Central memory CD8-positive, alpha-beta T cell (primary cell): ENCODE measurements around the gene EFHC1.

Experiments
- ATAC-seq: fragments of 150-1000 bp; cut with Tn5 transposase; replicated peaks from 2 replicates; pipeline ENCODE4 v1.10.0; 2022; ENCODE audit warnings: mild to moderate bottlenecking, moderate FRiP score, moderate number of reproducible peaks; ENCODE audit not compliant: poor library complexity, severe bottlenecking; ENCODE audit errors: extremely low read depth
- DNase-seq, 2 donors: peaks; one replicate each; pipeline ENCODE4 v3.0.0; 2021; ENCODE audit warnings: low spot score in 2 of 2
- H3K27ac Mint-ChIP-seq: one replicate; pipeline ENCODE4 v1.8.0; 2022; ENCODE audit warnings: low read depth, mild to moderate bottlenecking, moderate library complexity, mixed read lengths
- H3K27me3 Mint-ChIP-seq: one replicate; pipeline ENCODE4 v1.8.0; 2022; ENCODE audit warnings: mixed read lengths
- H3K36me3 Mint-ChIP-seq: one replicate; pipeline ENCODE4 v1.8.0; 2022; ENCODE audit warnings: mild to moderate bottlenecking, moderate library complexity, mixed read lengths; ENCODE audit not compliant: insufficient read depth
- H3K4me1 Mint-ChIP-seq: one replicate; pipeline ENCODE4 v1.8.0; 2022; ENCODE audit warnings: mixed read lengths
- H3K4me3 Mint-ChIP-seq: one replicate; pipeline ENCODE4 v1.8.0; 2022; ENCODE audit warnings: mild to moderate bottlenecking, moderate library complexity, mixed read lengths
- H3K9me3 Mint-ChIP-seq: one replicate; pipeline ENCODE4 v1.8.0; 2022; ENCODE audit warnings: mixed read lengths

Gene EFHC1

DNA sequence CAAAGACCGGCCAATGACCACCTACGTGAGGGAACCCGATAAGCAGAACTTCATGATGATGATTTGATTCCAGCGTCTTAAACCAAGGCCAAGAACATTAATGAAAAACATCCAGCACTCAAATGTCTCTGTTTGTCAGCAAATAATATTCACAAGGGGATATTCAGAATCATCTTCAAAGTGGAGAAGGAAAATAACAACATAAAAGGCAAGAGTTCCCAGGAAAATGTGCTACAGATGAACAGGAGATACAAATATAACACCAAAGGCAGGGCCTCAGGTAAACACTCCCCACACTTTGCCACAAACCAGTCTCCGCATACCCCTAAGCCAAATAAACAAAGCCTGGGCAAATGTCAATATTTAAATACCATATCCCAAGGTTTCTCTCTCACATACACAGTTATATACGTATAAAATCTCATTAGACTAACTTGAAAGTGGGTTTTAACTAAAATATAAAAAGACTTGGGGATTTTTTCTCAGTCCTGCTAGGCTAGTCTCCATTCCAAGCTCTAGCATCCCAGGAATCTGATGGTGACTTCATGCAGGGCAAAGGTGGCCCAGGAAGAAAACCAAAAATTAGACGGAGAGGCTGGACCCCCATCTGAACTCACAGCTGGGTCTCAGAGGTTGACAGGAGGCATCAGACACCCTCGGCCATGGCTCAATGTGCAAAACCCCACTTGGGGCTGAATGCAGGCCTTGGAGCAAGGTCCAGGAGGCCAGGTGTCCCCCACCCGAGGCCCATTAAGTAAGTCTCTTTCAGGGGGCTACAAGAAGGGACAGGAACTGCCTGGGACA, 124.7 kb downstream of the EFHC1 start:
- no peaks in the 10 kb centered on the region for H3K36me3 Mint-ChIP-seq
- DNase-seq (no peak), ATAC-seq (no peak)
- H3K4me1 Mint-ChIP-seq = peaks cover 49% of the 10 kb centered on the region
- no peaks in the 10 kb centered on the region for H3K9me3 Mint-ChIP-seq
- no peak overlapping the region for H3K4me3 Mint-ChIP-seq
- H3K27ac Mint-ChIP-seq = no peak overlapping the region
- no peaks in the 10 kb centered on the region for H3K27me3 Mint-ChIP-seq

DNA sequence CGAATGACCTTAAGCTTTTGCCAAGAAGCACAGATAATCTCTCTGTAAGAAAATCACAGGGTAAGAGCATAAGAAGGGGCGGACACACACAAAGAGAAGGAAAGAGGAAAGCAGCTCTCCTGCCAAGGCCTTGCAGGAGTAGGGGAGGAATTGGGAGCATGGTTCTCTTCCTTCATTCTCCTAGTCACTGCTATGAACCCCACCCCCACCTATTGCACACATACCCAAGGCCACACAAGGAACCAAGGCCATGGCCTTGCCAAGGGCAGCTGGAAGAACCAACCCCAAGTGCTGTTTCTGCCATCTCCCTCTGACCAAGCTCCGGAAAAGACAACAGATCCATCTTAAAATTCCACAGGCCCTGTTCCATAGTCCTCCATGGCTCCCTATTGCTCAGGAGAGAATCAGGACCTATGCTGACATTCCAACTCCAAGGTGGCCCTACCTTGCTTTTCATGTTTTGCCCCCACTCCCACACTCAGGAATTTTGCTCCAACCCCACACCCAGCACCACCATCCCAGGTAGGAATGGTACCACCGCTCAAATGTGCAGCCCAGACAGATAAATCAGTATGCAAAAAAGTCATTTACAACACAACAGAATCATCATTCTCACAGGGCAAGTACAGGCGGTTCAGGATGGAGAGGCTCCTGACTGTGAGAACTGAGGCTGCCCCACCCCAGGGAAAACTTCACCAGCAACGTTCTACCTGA, 125.4 kb downstream of the EFHC1 start:
- Mint-ChIP-seq H3K9me3 (no peaks in the 10 kb centered on the region), H3K4me1 (peaks cover 51% of the 10 kb centered on the region), H3K27ac (no peak overlapping the region), H3K4me3 (no peak overlapping the region), H3K36me3 (peaks cover 2% of the 10 kb centered on the region), H3K27me3 (no peaks in the 10 kb centered on the region)
- ATAC-seq (no peak), DNase-seq (no peak)

DNA sequence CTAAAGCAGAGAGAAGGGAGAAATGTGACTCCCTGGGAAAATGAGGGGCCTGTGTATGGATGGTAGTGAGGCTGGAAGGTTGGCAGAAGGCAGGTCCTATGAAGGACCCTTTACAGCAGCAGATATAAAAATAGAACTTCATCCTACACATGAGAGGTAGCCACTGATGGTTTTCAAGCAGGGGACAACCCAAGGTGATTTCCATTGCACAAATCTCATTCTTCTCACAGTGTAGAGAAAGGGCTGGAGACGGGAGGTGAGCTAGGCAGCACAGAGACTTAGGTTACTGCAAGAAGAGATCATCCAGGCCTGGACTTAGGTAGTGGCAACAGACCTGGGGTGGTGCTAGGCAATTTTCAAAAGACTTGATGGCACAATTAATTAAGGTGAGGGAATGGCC, 126.0 kb downstream of the EFHC1 start:
- Mint-ChIP-seq H3K4me3 (no peak overlapping the region), H3K9me3 (no peaks in the 10 kb centered on the region), H3K27me3 (no peaks in the 10 kb centered on the region), H3K36me3 (peaks cover 2% of the 10 kb centered on the region), H3K27ac (peak overlapping the region; percentile 4), H3K4me1 (peaks cover 56% of the 10 kb centered on the region)
- no peak for ATAC-seq
- DNase-seq = no peak

- Mint-ChIP-seq H3K27ac (peak overlapping the region; percentile 4), H3K27me3 (no peaks in the 10 kb centered on the region), H3K4me3 (no peak overlapping the region), H3K36me3 (peaks cover 2% of the 10 kb centered on the region), H3K9me3 (no peaks in the 10 kb centered on the region), H3K4me1 (peaks cover 61% of the 10 kb centered on the region)
- ATAC-seq (no peak), DNase-seq (no peak)
Measured at GRCh38 chr6:52546678-52547077, 126.5 kb downstream of the EFHC1 start.

- no peak overlapping the region for H3K27ac Mint-ChIP-seq
- peaks cover 2% of the 10 kb centered on the region for H3K36me3 Mint-ChIP-seq
- H3K9me3 Mint-ChIP-seq = no peaks in the 10 kb centered on the region
- H3K27me3 Mint-ChIP-seq = no peaks in the 10 kb centered on the region
- H3K4me3 Mint-ChIP-seq = no peak overlapping the region
- peaks cover 72% of the 10 kb centered on the region for H3K4me1 Mint-ChIP-seq
- no peak for ATAC-seq
- no peak for DNase-seq
Measured at GRCh38 chr6:52547647-52548352, 127.7 kb downstream of the EFHC1 start.

DNA sequence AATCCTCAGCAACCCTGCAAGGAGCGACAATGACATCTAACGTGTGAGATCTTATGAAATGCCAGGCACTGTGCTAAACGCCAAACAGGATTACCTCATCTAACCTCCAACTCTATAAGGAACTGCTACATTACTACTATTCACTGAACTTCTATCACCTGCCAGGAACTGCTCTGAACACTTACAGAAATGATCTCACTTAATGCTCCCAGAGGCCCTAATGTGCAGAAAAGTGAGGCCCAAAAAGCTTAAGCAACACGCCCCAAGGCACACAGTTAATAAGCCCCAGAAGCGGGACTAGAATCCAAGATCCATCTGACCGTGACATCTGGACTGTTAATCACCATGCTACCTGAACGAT, 128.2 kb downstream of the EFHC1 start:
- no peak for DNase-seq
- H3K36me3 Mint-ChIP-seq = peaks cover 2% of the 10 kb centered on the region
- H3K9me3 Mint-ChIP-seq = no peaks in the 10 kb centered on the region
- H3K4me3 Mint-ChIP-seq = no peak overlapping the region
- no peaks in the 10 kb centered on the region for H3K27me3 Mint-ChIP-seq
- no peak for ATAC-seq
- H3K27ac Mint-ChIP-seq = no peak overlapping the region
- H3K4me1 Mint-ChIP-seq = peaks cover 77% of the 10 kb centered on the region

DNA sequence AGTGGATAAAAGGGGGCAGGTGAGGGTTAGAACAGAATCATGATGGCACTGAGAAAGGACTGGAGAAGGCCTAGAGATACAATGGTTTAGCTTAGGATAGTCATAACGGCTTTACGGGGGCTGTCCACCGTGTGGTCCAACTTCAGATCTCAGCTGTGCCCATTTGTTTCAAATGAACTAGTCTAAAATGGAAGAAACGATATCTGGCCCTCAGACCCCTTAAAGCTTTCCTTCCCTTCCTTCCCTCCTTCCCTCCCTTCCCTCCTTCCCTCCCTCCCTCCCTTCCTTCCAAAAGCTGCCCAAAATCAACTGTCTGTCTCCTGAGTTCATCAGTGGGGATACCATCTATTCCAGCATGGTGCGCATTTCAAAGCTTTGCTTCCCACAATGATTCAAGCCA, 128.9 kb downstream of the EFHC1 start:
- peaks cover 2% of the 10 kb centered on the region for H3K36me3 Mint-ChIP-seq
- no peaks in the 10 kb centered on the region for H3K9me3 Mint-ChIP-seq
- H3K4me1 Mint-ChIP-seq = peaks cover 82% of the 10 kb centered on the region
- no peaks in the 10 kb centered on the region for H3K27me3 Mint-ChIP-seq
- no peak for ATAC-seq
- no peak overlapping the region for H3K27ac Mint-ChIP-seq
- no peak overlapping the region for H3K4me3 Mint-ChIP-seq
- no peak for DNase-seq

DNA sequence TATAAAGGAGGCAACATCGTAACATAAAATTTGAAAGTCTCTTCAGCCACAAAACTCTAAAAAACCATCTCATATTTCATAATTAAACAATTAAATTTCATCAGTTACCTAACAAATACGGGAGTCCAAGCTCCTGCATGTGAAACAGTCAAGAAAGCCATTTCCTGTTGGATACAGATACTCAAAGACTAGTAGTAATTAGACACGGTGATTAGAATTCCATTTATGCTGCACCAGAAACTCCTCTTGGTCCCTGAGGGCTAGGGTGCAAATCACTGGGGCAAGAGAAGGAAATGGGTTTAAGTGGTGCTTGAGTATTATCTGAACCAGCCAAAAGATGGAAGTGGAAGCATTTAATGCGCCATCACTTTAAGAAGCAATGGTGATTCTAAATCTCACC, 129.3 kb downstream of the EFHC1 start:
- H3K27me3 Mint-ChIP-seq = no peaks in the 10 kb centered on the region

DNA sequence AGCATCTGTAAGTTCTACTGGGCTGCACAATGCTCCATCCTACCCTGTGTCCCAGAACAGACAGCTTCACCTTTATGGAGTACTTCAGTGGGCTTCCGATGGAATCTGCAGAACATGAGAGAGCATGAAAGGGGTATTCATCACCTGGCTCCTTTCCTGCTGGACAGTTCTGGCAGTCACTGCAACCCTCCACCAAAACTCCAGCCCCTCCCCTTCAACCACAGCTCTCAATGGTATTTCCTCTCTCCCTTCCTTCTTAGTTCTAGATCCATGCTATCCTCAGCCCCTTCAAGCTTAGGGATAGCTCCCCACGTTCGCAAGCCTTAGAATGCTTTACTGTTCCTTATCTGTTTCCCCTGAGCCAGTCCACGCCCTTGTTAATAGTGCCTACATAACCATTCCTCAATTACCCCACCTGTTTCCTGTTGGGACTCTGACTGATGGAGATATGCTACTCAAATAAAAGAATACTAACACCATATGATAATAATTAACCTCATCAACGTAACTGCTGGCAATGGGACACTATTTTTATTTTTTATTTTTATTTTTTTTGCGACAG, 130.0 kb downstream of the EFHC1 start:
- no peak for DNase-seq
- H3K9me3 Mint-ChIP-seq = no peaks in the 10 kb centered on the region

More for the DNA sequence above, 129.3 kb downstream of the EFHC1 start:
- Mint-ChIP-seq H3K36me3 (peaks cover 2% of the 10 kb centered on the region), H3K4me3 (no peak overlapping the region), H3K27ac (no peak overlapping the region), H3K4me1 (peaks cover 79% of the 10 kb centered on the region), H3K9me3 (no peaks in the 10 kb centered on the region)
- ATAC-seq (no peak), DNase-seq (no peak)

DNA sequence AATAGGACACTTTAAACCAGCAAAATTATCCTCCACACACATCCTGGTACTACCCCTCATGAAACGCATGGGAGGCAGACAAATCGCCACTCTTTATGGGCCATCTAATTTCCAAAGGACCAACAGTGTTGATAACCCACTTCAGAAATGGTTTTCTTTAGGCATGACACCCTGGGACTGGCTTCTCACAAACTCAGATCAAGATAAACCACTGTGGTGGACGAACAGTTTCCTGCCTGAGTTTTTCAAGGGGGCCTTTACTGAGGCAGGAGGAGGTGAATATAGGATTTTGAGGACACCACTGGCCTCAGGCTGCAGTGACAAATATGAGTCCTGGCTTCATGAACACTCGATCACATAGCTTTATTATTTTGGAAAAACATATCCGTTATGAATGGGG, 130.7 kb downstream of the EFHC1 start:
- Mint-ChIP-seq H3K36me3 (peaks cover 3% of the 10 kb centered on the region), H3K4me1 (peaks cover 66% of the 10 kb centered on the region), H3K27me3 (no peaks in the 10 kb centered on the region), H3K27ac (no peak overlapping the region), H3K4me3 (no peak overlapping the region), H3K9me3 (no peaks in the 10 kb centered on the region)
- no peak for DNase-seq
- ATAC-seq = no peak

More for the DNA sequence above, 130.0 kb downstream of the EFHC1 start:
- H3K36me3 Mint-ChIP-seq = peaks cover 2% of the 10 kb centered on the region
- no peak overlapping the region for H3K27ac Mint-ChIP-seq
- H3K27me3 Mint-ChIP-seq = no peaks in the 10 kb centered on the region
- peaks cover 73% of the 10 kb centered on the region for H3K4me1 Mint-ChIP-seq
- H3K4me3 Mint-ChIP-seq = no peak overlapping the region
- ATAC-seq = no peak

DNA sequence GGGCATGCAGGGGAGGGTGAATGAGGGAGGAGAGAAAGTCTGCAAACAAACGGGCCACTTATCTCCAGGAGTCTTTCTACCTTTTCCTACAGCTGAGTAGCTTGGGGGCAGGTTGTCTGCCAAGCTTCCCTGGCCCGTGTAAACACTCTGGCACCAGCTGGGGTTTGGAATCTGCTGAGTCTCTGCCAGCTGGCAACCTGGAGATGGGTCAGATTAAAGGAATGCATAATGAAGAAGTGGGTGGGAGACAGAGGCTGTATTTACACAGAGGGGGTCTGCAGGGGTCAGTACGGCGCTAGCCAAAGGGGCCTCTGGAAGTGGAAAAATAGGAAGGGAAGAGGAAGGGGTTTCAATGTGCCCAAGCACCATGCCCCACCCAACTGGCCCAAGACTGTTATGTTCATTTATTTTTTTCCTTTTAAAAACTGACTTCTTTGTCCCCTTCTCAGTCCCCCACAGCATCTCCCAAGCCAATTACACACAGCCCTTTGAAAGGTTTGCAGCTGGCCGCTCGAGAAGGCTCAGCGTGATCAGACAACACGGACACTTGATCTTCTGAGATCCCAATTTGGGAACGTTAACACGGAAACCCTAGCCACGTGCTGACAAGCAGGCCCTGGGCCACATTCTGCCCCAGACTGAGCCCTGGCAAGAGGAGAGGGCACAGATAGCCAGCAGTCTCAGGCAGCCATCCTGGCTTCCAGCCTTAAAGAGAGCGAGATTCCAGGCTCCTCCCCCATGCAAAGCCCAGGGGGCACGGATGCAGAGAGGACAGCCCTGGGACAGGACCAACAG, 131.5 kb downstream of the EFHC1 start:
- Mint-ChIP-seq H3K36me3 (peaks cover 3% of the 10 kb centered on the region), H3K4me1 (peaks cover 57% of the 10 kb centered on the region), H3K9me3 (no peaks in the 10 kb centered on the region), H3K27me3 (no peaks in the 10 kb centered on the region), H3K27ac (no peak overlapping the region), H3K4me3 (no peak overlapping the region)
- ATAC-seq = no peak
- DNase-seq = no peak

DNA sequence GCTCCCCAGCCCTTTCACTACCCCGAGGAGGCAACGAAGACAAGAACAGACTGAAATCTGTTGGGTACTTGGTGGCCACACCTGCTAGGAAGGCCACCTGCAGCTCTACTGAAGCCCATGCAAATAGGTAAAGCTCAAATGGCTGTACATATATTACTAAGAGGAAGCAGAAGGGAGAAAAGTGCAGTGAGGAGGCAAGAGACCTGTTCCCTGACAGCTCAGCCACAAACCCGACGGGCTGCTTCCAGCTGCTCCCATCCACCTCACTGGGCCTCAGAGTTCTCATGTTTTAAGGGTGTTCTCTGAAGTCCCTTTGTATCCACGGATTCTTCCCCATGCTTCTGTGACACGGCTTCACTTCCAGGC, 132.1 kb downstream of the EFHC1 start:
- Mint-ChIP-seq H3K4me3 (no peak overlapping the region), H3K27ac (no peak overlapping the region)

More for the DNA sequence above, 132.1 kb downstream of the EFHC1 start:
- Mint-ChIP-seq H3K27me3 (no peaks in the 10 kb centered on the region), H3K9me3 (no peaks in the 10 kb centered on the region), H3K4me1 (peaks cover 53% of the 10 kb centered on the region), H3K36me3 (peaks cover 3% of the 10 kb centered on the region)
- no peak for ATAC-seq
- no peak for DNase-seq
